Large intestine (tissue), 3 donors: ENCODE results near the gene ERCC2. TPM values are rescaled to one million over a fixed set of nuclear protein-coding genes. Genes with fewer than 3 reads are reported as not detected.

Source experiments
- DNase-seq, 2 donors: peaks; one replicate each; pipeline versions ENCODE4 v3.0.0 to v3.0.0-alpha.2; 2013
- H3K27ac ChIP-seq: one replicate; pipeline ENCODE4 v1.5.1; 2013; ENCODE audit warnings: low read length
- H3K27me3 ChIP-seq: 2 replicates; pipeline ENCODE4 v1.6.1; 2013; ENCODE audit warnings: low read length; ENCODE audit not compliant: control insufficient read depth, insufficient read depth
- H3K36me3 ChIP-seq: 2 replicates; pipeline ENCODE4 v1.6.1; 2013; ENCODE audit warnings: low read length; ENCODE audit not compliant: control insufficient read depth, insufficient read depth
- H3K4me1 ChIP-seq: one replicate; pipeline ENCODE4 v1.6.1; 2013; ENCODE audit warnings: low read length; ENCODE audit not compliant: control insufficient read depth, insufficient read depth
- H3K4me3 ChIP-seq: one replicate; pipeline ENCODE4 v1.5.1; 2013; ENCODE audit warnings: low read length
- H3K9me3 ChIP-seq: one replicate; pipeline ENCODE4 v1.6.1; 2013; ENCODE audit warnings: mild to moderate bottlenecking, low read depth, low read length, moderate library complexity; ENCODE audit not compliant: control insufficient read depth
- WGBS: methylation state at CpG from one replicate; pipeline ENCODE4 v1.1.5; 2013; ENCODE audit warnings: low lambda C conversion rate; ENCODE audit not compliant: insufficient coverage; 5-methylcytosine and 5-hydroxymethylcytosine counted together
- polyA plus RNA-seq: library from polyadenylated mRNA; unstranded; fragments of 120-200 nt; gene quantifications from one replicate; pipeline ENCODE4 v1.2.1, GENCODE V29; 2013

ERCC2 gene
- polyA plus RNA-seq, 1 donor = 18.2 TPM

DNA sequence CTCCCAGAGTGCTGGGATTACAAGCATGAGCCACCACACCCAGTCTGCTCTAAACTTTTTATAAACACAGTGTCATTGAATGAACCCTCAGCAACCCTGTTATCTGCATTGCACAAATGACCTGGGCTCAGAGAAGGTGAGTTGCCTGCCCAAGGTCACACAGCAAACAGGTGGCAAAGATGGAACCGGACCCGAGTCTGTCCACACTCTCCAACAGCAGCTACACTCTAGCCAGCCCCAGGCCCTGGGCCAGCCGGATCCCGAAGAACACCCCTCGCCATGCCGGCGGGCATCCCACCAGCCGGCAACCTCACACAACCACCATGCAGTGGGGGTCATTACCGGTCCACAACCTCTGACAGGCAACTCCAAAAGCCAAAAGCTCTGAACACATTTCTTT is 14.5 kb downstream of the ERCC2 start:
- Histone ChIP-seq H3K4me1 (no peaks in the 10 kb centered on the region), H3K36me3 (peaks cover 48% of the 10 kb centered on the region), H3K27me3 (no peaks in the 10 kb centered on the region), H3K9me3 (no peaks in the 10 kb centered on the region), H3K4me3 (no peak overlapping the region), H3K27ac (no peak overlapping the region)
- DNase-seq = no peak
- no CpG with 5 or more reads among the region's 9 CpGs for WGBS

GRCh38 chr19:45355402-45355801 is 15.0 kb downstream of the ERCC2 start:
- no peaks in the 10 kb centered on the region for H3K4me1 ChIP-seq
- H3K27ac ChIP-seq = no peak overlapping the region
- WGBS = no CpG with 5 or more reads among the region's 9 CpGs
- H3K4me3 ChIP-seq = no peak overlapping the region
- peaks cover 51% of the 10 kb centered on the region for H3K36me3 ChIP-seq
- no peaks in the 10 kb centered on the region for H3K9me3 ChIP-seq
- no peak for DNase-seq
- no peaks in the 10 kb centered on the region for H3K27me3 ChIP-seq

- H3K27me3 ChIP-seq = no peaks in the 10 kb centered on the region
- H3K4me1 ChIP-seq = no peaks in the 10 kb centered on the region
- no peak overlapping the region for H3K27ac ChIP-seq
- no peak overlapping the region for H3K4me3 ChIP-seq
- H3K9me3 ChIP-seq = no peaks in the 10 kb centered on the region
- WGBS = no CpG with 5 or more reads among the region's 11 CpGs
- H3K36me3 ChIP-seq = peaks cover 55% of the 10 kb centered on the region
- no peak for DNase-seq
Measured at GRCh38 chr19:45354241-45354842, 16.0 kb downstream of the ERCC2 start.

- peaks cover 52% of the 10 kb centered on the region for H3K36me3 ChIP-seq
- no peak overlapping the region for H3K27ac ChIP-seq
- DNase-seq = no peak
- no CpG with 5 or more reads among the region's 20 CpGs for WGBS
- no peaks in the 10 kb centered on the region for H3K4me1 ChIP-seq
- H3K27me3 ChIP-seq = peaks cover under 1% of the 10 kb centered on the region
- H3K9me3 ChIP-seq = no peaks in the 10 kb centered on the region
- H3K4me3 ChIP-seq = no peak overlapping the region
Measured at GRCh38 chr19:45352914-45353796, 17.2 kb downstream of the ERCC2 start.

GRCh38 chr19:45352471-45352870 is 17.9 kb downstream of the ERCC2 start:
- Histone ChIP-seq H3K36me3 (peaks cover 52% of the 10 kb centered on the region), H3K27ac (no peak overlapping the region)
- no CpG with 5 or more reads among the region's 20 CpGs for WGBS

GRCh38 chr19:45352062-45352461 is 18.3 kb downstream of the ERCC2 start:
- Histone ChIP-seq H3K27me3 (peaks cover 10% of the 10 kb centered on the region), H3K4me3 (no peak overlapping the region), H3K36me3 (peaks cover 50% of the 10 kb centered on the region), H3K9me3 (no peaks in the 10 kb centered on the region), H3K27ac (no peak overlapping the region), H3K4me1 (no peaks in the 10 kb centered on the region)
- no peak for DNase-seq
- WGBS = no CpG with 5 or more reads among the region's 15 CpGs

More at GRCh38 chr19:45352471-45352870, 17.9 kb downstream of the ERCC2 start:
- Histone ChIP-seq H3K27me3 (peaks cover 7% of the 10 kb centered on the region), H3K9me3 (no peaks in the 10 kb centered on the region), H3K4me1 (no peaks in the 10 kb centered on the region), H3K4me3 (no peak overlapping the region)
- DNase-seq = no peak

- Histone ChIP-seq H3K36me3 (peaks cover 44% of the 10 kb centered on the region), H3K9me3 (peaks cover 1% of the 10 kb centered on the region)
- no peak for DNase-seq
Measured at GRCh38 chr19:45351401-45351952, 18.9 kb downstream of the ERCC2 start.

DNA sequence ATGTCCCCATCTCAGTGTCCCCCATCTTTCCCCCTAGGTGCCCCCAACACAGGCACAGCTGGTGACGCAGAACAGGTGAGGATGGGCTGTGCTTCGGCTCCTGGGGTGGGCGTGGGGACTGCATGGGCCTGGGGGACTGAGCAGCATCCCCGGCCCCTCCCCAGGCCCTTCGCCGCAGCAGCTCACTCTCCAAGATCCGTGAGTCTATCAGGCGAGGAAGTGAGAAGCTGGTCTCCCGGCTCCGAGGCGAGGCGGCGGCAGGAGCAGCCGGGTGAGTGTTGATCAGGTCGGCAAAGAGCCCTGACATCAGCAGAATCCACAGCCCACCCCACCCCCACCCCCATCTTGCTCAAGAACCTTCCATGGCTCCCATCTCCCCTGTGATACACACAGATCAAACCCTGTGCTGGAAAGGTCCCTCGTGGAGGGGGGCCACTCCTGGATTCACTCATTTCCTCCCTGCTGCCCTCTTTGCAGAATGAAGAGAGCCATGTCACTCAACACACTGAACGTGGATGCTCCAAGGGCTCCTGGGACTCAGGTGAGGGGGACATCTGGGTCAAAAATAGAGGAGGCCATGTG is 19.8 kb downstream of the ERCC2 start:
- Histone ChIP-seq H3K9me3 (peaks cover 3% of the 10 kb centered on the region), H3K36me3 (peaks cover 44% of the 10 kb centered on the region), H3K27ac (no peak overlapping the region), H3K4me3 (no peak overlapping the region), H3K4me1 (no peaks in the 10 kb centered on the region), H3K27me3 (peaks cover 23% of the 10 kb centered on the region)
- DNase-seq = no peak
- WGBS = no CpG with 5 or more reads among the region's 17 CpGs

More at GRCh38 chr19:45351401-45351952, 18.9 kb downstream of the ERCC2 start:
- Histone ChIP-seq H3K4me3 (no peak overlapping the region), H3K4me1 (no peaks in the 10 kb centered on the region), H3K27me3 (peaks cover 15% of the 10 kb centered on the region), H3K27ac (no peak overlapping the region)
- no CpG with 5 or more reads among the region's 13 CpGs for WGBS

DNA sequence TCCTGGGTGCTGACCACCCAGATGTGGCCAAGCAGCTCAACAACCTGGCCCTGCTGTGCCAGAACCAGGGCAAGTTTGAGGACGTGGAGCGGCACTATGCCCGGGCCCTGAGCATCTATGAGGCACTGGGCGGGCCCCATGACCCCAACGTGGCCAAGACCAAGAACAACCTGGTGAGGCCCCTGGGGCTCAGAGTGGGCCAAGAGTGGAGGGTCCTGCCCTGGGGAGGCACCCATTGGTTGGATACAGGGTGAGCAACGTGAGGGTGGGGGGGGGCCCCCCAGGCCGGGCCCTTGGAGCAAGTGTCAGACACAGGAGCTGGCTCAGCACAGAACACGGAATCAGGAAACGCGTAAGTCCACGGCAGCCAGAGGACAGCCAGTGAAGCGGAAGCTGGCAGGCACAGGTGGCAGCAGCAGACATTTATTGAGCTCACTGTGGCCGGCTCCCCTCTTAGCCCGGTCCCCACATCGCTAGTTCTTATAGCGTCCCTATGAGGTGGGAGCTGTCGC is 20.9 kb downstream of the ERCC2 start:
- DNase-seq = no peak
- Histone ChIP-seq H3K4me3 (no peak overlapping the region), H3K27me3 (peaks cover 34% of the 10 kb centered on the region), H3K9me3 (peaks cover 3% of the 10 kb centered on the region), H3K4me1 (no peaks in the 10 kb centered on the region), H3K27ac (no peak overlapping the region), H3K36me3 (peaks cover 38% of the 10 kb centered on the region)
- no CpG with 5 or more reads among the region's 17 CpGs for WGBS

GRCh38 chr19:45349126-45349415 is 21.3 kb downstream of the ERCC2 start:
- WGBS = no CpG with 5 or more reads among the region's 3 CpGs
- Histone ChIP-seq H3K4me3 (no peak overlapping the region), H3K4me1 (no peaks in the 10 kb centered on the region)

More at GRCh38 chr19:45349126-45349415, 21.3 kb downstream of the ERCC2 start:
- Histone ChIP-seq H3K27me3 (peaks cover 36% of the 10 kb centered on the region), H3K36me3 (peaks cover 34% of the 10 kb centered on the region), H3K27ac (no peak overlapping the region), H3K9me3 (peaks cover 3% of the 10 kb centered on the region)
- no peak for DNase-seq
